HEK293 (cell line): ENCODE data around the gene CLEC16A.

Source experiments
- GFI1B ChIP-seq: fragments of 450-650 bp; formaldehyde crosslinking; IDR thresholded peaks from 2 replicates; pipeline ENCODE4 v1.5.1; 2016; ENCODE audit warnings: missing biosample characterization, missing genetic modification characterization
- GLI2 ChIP-seq: fragments of 450-650 bp; formaldehyde crosslinking; IDR thresholded peaks from 2 replicates; pipeline ENCODE4; 2017; ENCODE audit warnings: missing biosample characterization, missing genetic modification characterization, low read depth, borderline replicate concordance
- HOXA7 ChIP-seq: sonication (generic); formaldehyde crosslinking; IDR thresholded peaks from 2 replicates; pipeline ENCODE4 v1.8.1; 2022; ENCODE audit warnings: missing genetic modification reagents, borderline replicate concordance
- HOXC10 ChIP-seq: sonication (generic); formaldehyde crosslinking; IDR thresholded peaks from 2 replicates; pipeline ENCODE4 v1.8.1; 2023; ENCODE audit warnings: mild to moderate bottlenecking, missing genetic modification reagents
- KLF7 ChIP-seq: fragments of 450-650 bp; formaldehyde crosslinking; IDR thresholded peaks from 2 replicates; pipeline ENCODE4 v1.5.1; 2016; ENCODE audit warnings: missing biosample characterization, missing genetic modification characterization, borderline replicate concordance
- MYNN ChIP-seq: fragments of 450-650 bp; formaldehyde crosslinking; IDR thresholded peaks from 2 replicates; pipeline ENCODE4 v1.5.1; 2016; ENCODE audit warnings: missing biosample characterization, missing genetic modification characterization, borderline replicate concordance
- SCRT1 ChIP-seq: fragments of 450-650 bp; formaldehyde crosslinking; IDR thresholded peaks from 2 replicates; pipeline ENCODE4 v1.5.1; 2016; ENCODE audit warnings: missing biosample characterization, missing genetic modification characterization, borderline replicate concordance
- TCF7L2 ChIP-seq: IDR thresholded peaks from 2 replicates; pipeline ENCODE4 v1.6.1; 2011; ENCODE audit warnings: low read depth, mild to moderate bottlenecking, inconsistent platforms, low read length, moderate library complexity, borderline replicate concordance
- ZBTB17 ChIP-seq: fragments of 450-650 bp; formaldehyde crosslinking; IDR thresholded peaks from 2 replicates; pipeline ENCODE4 v1.5.1; 2016; ENCODE audit warnings: missing biosample characterization, missing genetic modification characterization
- ZNF184 ChIP-seq: fragments of 450-650 bp; IDR thresholded peaks from 2 replicates; pipeline ENCODE4 v1.5.1; 2018; ENCODE audit warnings: missing biosample characterization, mild to moderate bottlenecking, missing genetic modification characterization
- ZNF211 ChIP-seq: fragments of 450-650 bp; formaldehyde crosslinking; IDR thresholded peaks from 2 replicates; pipeline ENCODE4 v1.5.1; 2016; ENCODE audit warnings: low read depth, missing biosample characterization, missing genetic modification characterization
- ZNF394 ChIP-seq: fragments of 450-650 bp; formaldehyde crosslinking; IDR thresholded peaks from 2 replicates; pipeline ENCODE4 v1.5.1; 2016; ENCODE audit warnings: missing biosample characterization, missing genetic modification characterization, mild to moderate bottlenecking, moderate library complexity, borderline replicate concordance
- ZNF433 ChIP-seq: fragments of 450-650 bp; formaldehyde crosslinking; IDR thresholded peaks from 2 replicates; pipeline ENCODE4 v1.5.1; 2016; ENCODE audit warnings: missing biosample characterization, missing genetic modification characterization, low read depth
- ZNF549 ChIP-seq: fragments of 450-650 bp; IDR thresholded peaks from 2 replicates; pipeline ENCODE4 v1.5.1; 2018; ENCODE audit warnings: missing biosample characterization, missing genetic modification characterization, mild to moderate bottlenecking, inconsistent platforms, moderate library complexity
- ZNF558 ChIP-seq: fragments of 450-650 bp; formaldehyde crosslinking; IDR thresholded peaks from 2 replicates; pipeline ENCODE4 v1.5.1; 2016; ENCODE audit warnings: missing biosample characterization, missing genetic modification characterization
- ZNF777 ChIP-seq: fragments of 450-650 bp; formaldehyde crosslinking; IDR thresholded peaks from 2 replicates; pipeline ENCODE4 v1.5.1; 2017; ENCODE audit warnings: missing biosample characterization, missing genetic modification characterization, borderline replicate concordance
- ZNF843 ChIP-seq: fragments of 450-650 bp; formaldehyde crosslinking; IDR thresholded peaks from 2 replicates; pipeline ENCODE4 v1.5.1; 2016; ENCODE audit warnings: missing biosample characterization, missing genetic modification characterization
- TF ChIP-seq, protein P1 (sequence below): fragments of 450-650 bp; formaldehyde crosslinking; IDR thresholded peaks from 2 replicates; pipeline ENCODE4 v1.5.1; 2017; ENCODE audit warnings: missing biosample characterization, mild to moderate bottlenecking, missing genetic modification characterization, moderate library complexity
- TF ChIP-seq, protein P2 (sequence below): fragments of 450-650 bp; formaldehyde crosslinking; IDR thresholded peaks from 2 replicates; pipeline ENCODE4 v1.5.1; 2017; ENCODE audit warnings: missing biosample characterization, missing genetic modification characterization
- TF ChIP-seq, protein P3 (sequence below): fragments of 450-650 bp; formaldehyde crosslinking; IDR thresholded peaks from 2 replicates; pipeline ENCODE4 v1.5.1; 2016; ENCODE audit warnings: missing biosample characterization, missing genetic modification characterization
- TF ChIP-seq, protein P4 (sequence below): fragments of 450-650 bp; formaldehyde crosslinking; optimal IDR thresholded peaks from 2 replicates; pipeline ENCODE3; 2016; ENCODE audit warnings: missing biosample characterization, mild to moderate bottlenecking, missing genetic modification characterization
- TF ChIP-seq, protein P5 (sequence below): fragments of 450-650 bp; formaldehyde crosslinking; IDR thresholded peaks from 2 replicates; pipeline ENCODE4 v1.5.1; 2016; ENCODE audit warnings: missing biosample characterization, missing genetic modification characterization
- TF ChIP-seq, protein P6 (sequence below): fragments of 450-650 bp; formaldehyde crosslinking; IDR thresholded peaks from 2 replicates; pipeline ENCODE4 v1.5.1; 2016; ENCODE audit warnings: missing biosample characterization, missing genetic modification characterization
- TF ChIP-seq, protein P7 (sequence below): fragments of 450-650 bp; formaldehyde crosslinking; IDR thresholded peaks from 2 replicates; pipeline ENCODE4 v1.5.1; 2016; ENCODE audit warnings: missing biosample characterization, missing genetic modification characterization
- TF ChIP-seq, protein P8 (sequence below): fragments of 450-650 bp; formaldehyde crosslinking; IDR thresholded peaks from 2 replicates; pipeline ENCODE4 v1.5.1; 2016; ENCODE audit warnings: missing biosample characterization, missing genetic modification characterization
- TF ChIP-seq, protein P9 (sequence below): fragments of 450-650 bp; formaldehyde crosslinking; IDR thresholded peaks from 2 replicates; pipeline ENCODE4 v1.5.1; 2016; ENCODE audit warnings: missing biosample characterization, missing genetic modification characterization, low read depth

CLEC16A gene

DNA sequence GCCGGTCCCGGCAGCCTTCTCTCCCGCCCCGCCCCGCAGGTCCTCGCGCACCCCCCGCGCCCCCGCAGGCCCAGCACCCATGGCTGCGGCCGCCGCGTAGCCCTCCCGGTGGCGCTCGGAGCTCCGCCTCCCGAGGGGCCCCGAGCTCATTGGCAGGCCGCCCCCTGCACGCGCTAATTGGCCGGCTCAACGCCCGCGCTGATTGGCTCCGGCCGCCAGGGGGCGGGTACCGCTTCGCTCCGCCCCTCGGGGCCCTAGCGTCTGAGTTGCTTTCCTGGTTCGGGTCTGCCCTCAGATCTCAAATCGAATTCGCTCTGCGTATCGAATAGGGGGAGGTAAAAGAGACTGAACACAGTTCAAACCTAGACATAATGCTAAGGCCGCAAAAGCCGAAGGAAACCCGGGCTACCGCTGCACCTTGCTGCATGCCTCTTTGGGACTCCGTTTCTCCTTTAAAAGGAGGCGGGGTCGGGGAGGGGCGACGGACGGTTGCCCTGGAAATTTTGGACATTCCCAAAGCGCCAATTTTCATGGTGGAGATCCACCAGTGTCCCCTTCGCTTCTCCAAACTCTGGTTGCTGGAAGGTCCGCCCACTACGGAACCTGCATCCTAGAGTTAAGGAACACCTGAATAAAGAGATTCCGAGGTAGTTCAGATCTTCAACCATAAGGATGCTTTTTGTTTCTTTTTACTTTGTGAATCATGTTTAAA lies 1.9 kb upstream of the CLEC16A start, which contains the start of gene DEXI (continued):
- TF ChIP-seq, protein P1, sequence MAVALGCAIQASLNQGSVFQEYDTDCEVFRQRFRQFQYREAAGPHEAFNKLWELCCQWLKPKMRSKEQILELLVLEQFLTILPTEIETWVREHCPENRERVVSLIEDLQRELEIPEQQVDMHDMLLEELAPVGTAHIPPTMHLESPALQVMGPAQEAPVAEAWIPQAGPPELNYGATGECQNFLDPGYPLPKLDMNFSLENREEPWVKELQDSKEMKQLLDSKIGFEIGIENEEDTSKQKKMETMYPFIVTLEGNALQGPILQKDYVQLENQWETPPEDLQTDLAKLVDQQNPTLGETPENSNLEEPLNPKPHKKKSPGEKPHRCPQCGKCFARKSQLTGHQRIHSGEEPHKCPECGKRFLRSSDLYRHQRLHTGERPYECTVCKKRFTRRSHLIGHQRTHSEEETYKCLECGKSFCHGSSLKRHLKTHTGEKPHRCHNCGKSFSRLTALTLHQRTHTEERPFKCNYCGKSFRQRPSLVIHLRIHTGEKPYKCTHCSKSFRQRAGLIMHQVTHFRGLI (tag by site-specific recombination): no peak
- TF ChIP-seq GFI1B (tag by site-specific recombination): no peak
- TF ChIP-seq, protein P2, sequence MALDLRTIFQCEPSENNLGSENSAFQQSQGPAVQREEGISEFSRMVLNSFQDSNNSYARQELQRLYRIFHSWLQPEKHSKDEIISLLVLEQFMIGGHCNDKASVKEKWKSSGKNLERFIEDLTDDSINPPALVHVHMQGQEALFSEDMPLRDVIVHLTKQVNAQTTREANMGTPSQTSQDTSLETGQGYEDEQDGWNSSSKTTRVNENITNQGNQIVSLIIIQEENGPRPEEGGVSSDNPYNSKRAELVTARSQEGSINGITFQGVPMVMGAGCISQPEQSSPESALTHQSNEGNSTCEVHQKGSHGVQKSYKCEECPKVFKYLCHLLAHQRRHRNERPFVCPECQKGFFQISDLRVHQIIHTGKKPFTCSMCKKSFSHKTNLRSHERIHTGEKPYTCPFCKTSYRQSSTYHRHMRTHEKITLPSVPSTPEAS: no peak
- TF ChIP-seq ZNF433 (tag by site-specific recombination): no peak
- TF ChIP-seq MYNN (tag by site-specific recombination): no peak
- TF ChIP-seq, protein P3, sequence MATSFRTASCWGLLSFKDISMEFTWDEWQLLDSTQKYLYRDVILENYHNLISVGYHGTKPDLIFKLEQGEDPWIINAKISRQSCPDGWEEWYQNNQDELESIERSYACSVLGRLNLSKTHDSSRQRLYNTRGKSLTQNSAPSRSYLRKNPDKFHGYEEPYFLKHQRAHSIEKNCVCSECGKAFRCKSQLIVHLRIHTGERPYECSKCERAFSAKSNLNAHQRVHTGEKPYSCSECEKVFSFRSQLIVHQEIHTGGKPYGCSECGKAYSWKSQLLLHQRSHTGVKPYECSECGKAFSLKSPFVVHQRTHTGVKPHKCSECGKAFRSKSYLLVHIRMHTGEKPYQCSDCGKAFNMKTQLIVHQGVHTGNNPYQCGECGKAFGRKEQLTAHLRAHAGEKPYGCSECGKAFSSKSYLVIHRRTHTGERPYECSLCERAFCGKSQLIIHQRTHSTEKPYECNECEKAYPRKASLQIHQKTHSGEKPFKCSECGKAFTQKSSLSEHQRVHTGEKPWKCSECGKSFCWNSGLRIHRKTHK: no peak
- peak; percentile 79 for TF ChIP-seq ZBTB17
- TF ChIP-seq ZNF843: no peak
- TF ChIP-seq SCRT1 (tag by site-specific recombination): no peak
- no peak for TF ChIP-seq ZNF777 (tag by site-specific recombination)
- no peak for TF ChIP-seq HOXC10 (CRISPR knock-in tag)
- TF ChIP-seq, protein P4, sequence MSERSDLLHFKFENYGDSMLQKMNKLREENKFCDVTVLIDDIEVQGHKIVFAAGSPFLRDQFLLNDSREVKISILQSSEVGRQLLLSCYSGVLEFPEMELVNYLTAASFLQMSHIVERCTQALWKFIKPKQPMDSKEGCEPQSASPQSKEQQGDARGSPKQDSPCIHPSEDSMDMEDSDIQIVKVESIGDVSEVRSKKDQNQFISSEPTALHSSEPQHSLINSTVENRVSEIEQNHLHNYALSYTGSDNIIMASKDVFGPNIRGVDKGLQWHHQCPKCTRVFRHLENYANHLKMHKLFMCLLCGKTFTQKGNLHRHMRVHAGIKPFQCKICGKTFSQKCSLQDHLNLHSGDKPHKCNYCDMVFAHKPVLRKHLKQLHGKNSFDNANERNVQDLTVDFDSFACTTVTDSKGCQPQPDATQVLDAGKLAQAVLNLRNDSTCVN (tag by site-specific recombination): peak; percentile 60
- no peak for TF ChIP-seq ZNF211 (tag by site-specific recombination)
- TF ChIP-seq TCF7L2: no peak
- TF ChIP-seq GLI2 (tag by site-specific recombination): no peak
- TF ChIP-seq, protein P5, sequence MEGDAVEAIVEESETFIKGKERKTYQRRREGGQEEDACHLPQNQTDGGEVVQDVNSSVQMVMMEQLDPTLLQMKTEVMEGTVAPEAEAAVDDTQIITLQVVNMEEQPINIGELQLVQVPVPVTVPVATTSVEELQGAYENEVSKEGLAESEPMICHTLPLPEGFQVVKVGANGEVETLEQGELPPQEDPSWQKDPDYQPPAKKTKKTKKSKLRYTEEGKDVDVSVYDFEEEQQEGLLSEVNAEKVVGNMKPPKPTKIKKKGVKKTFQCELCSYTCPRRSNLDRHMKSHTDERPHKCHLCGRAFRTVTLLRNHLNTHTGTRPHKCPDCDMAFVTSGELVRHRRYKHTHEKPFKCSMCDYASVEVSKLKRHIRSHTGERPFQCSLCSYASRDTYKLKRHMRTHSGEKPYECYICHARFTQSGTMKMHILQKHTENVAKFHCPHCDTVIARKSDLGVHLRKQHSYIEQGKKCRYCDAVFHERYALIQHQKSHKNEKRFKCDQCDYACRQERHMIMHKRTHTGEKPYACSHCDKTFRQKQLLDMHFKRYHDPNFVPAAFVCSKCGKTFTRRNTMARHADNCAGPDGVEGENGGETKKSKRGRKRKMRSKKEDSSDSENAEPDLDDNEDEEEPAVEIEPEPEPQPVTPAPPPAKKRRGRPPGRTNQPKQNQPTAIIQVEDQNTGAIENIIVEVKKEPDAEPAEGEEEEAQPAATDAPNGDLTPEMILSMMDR (tag by site-specific recombination): no peak; the same call in 1 of the 2 replicates
- no peak for TF ChIP-seq ZNF558 (tag by site-specific recombination)
- TF ChIP-seq, protein P6, sequence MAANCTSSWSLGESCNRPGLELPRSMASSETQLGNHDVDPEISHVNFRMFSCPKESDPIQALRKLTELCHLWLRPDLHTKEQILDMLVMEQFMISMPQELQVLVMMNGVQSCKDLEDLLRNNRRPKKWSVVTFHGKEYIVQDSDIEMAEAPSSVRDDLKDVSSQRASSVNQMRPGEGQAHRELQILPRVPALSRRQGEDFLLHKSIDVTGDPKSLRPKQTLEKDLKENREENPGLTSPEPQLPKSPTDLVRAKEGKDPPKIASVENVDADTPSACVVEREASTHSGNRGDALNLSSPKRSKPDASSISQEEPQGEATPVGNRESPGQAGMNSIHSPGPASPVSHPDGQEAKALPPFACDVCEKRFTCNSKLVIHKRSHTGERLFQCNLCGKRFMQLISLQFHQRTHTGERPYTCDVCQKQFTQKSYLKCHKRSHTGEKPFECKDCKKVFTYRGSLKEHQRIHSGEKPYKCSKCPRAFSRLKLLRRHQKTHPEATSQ (tag by site-specific recombination): no peak
- no peak for TF ChIP-seq ZNF184 (tag by site-specific recombination)
- TF ChIP-seq, protein P7, sequence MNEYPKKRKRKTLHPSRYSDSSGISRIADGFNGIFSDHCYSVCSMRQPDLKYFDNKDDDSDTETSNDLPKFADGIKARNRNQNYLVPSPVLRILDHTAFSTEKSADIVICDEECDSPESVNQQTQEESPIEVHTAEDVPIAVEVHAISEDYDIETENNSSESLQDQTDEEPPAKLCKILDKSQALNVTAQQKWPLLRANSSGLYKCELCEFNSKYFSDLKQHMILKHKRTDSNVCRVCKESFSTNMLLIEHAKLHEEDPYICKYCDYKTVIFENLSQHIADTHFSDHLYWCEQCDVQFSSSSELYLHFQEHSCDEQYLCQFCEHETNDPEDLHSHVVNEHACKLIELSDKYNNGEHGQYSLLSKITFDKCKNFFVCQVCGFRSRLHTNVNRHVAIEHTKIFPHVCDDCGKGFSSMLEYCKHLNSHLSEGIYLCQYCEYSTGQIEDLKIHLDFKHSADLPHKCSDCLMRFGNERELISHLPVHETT (tag by site-specific recombination): no peak
- TF ChIP-seq ZNF394 (tag by site-specific recombination): no peak
- TF ChIP-seq ZNF549 (tag by site-specific recombination): no peak
- TF ChIP-seq, protein P8, sequence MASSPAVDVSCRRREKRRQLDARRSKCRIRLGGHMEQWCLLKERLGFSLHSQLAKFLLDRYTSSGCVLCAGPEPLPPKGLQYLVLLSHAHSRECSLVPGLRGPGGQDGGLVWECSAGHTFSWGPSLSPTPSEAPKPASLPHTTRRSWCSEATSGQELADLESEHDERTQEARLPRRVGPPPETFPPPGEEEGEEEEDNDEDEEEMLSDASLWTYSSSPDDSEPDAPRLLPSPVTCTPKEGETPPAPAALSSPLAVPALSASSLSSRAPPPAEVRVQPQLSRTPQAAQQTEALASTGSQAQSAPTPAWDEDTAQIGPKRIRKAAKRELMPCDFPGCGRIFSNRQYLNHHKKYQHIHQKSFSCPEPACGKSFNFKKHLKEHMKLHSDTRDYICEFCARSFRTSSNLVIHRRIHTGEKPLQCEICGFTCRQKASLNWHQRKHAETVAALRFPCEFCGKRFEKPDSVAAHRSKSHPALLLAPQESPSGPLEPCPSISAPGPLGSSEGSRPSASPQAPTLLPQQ: peak; percentile 96
- no peak for TF ChIP-seq HOXA7 (CRISPR knock-in tag)
- TF ChIP-seq, protein P9, sequence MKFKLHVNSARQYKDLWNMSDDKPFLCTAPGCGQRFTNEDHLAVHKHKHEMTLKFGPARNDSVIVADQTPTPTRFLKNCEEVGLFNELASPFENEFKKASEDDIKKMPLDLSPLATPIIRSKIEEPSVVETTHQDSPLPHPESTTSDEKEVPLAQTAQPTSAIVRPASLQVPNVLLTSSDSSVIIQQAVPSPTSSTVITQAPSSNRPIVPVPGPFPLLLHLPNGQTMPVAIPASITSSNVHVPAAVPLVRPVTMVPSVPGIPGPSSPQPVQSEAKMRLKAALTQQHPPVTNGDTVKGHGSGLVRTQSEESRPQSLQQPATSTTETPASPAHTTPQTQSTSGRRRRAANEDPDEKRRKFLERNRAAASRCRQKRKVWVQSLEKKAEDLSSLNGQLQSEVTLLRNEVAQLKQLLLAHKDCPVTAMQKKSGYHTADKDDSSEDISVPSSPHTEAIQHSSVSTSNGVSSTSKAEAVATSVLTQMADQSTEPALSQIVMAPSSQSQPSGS: no peak
- TF ChIP-seq KLF7 (tag by site-specific recombination): no peak
